Kidney tubule cell (primary cell): Measurements from ENCODE around the gene LPXN.
"Not testable (repeated sequence)": the region's sequence is repeated elsewhere in the genome, so short reads cannot be mapped to it uniquely, and the experiment has no call there.

Source experiments
- DNase-seq: peaks from one replicate; pipeline ENCODE4 v3.0.0-alpha.2; 2018; ENCODE audit warnings: low spot score

Gene LPXN

DNA sequence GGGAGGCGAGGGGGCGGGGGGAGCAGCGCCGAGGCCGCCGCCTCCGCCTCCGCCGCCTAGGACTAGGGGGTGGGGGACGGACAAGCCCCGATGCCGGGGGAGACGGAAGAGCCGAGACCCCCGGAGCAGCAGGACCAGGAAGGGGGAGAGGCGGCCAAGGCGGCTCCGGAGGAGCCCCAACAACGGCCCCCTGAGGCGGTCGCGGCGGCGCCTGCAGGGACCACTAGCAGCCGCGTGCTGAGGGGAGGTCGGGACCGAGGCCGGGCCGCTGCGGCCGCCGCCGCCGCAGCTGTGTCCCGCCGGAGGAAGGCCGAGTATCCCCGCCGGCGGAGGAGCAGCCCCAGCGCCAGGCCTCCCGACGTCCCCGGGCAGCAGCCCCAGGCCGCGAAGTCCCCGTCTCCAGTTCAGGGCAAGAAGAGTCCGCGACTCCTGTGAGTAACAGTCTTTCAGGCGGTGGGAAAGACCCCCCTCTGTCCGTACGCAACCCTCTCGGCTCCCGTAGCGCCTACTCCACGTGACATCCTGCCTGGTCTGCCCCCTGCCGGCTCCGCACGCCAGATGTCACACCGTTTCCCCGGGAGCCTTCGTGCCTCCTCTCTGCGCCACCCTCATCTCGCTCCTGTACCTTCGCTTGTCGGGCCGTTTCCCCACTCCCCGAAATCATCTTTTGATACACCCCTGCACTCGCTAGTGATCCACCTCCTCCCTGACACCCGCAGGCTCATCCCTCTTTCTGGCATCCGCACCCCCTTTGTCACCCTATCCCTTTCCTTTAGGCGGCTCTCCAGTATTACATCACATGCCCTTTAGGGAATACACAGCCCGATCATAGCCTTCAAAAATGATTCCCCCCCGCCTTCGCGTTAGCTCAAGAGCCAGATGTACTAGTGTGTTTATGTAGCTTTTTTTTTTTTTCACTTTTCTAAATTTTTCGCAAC, 3.8 kb upstream of the LPXN start:
- peak; percentile 89 for DNase-seq

DNA sequence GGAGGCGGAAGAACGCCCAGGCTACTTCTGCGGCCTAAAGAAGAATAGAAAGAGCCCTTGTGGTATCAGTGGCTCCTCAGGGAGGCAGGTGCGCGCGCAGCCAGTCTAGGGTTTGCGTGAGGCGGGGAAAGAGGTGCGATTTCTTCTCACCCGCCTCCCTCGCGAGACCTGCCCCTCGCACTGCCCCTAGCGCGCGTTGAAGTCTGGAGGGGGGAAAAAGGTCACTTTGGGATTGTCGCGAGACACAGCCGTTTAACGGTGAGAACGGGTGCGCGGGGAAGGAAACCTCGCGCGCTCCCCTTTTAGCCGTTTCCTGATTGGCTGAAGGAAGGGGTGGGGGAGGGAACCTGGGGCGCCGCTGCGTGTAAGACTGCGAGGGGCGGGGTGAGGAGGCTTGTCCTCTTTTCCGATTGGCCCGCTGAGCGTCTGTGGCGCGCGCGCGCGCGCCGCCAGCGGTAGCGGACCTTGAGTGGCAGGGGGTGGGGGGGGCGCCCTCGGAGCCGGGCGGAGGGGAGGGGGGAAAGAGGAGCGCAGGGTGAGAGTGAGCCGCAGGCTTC, 3.1 kb upstream of the LPXN start, which contains the start of gene ZFP91:
ZFP91 (plus strand) TSS at position 429 of the 557 bp plus-strand sequence. CDS start 219 bp downstream, outside the sequence.
- DNase-seq, result peak; percentile 97

DNA sequence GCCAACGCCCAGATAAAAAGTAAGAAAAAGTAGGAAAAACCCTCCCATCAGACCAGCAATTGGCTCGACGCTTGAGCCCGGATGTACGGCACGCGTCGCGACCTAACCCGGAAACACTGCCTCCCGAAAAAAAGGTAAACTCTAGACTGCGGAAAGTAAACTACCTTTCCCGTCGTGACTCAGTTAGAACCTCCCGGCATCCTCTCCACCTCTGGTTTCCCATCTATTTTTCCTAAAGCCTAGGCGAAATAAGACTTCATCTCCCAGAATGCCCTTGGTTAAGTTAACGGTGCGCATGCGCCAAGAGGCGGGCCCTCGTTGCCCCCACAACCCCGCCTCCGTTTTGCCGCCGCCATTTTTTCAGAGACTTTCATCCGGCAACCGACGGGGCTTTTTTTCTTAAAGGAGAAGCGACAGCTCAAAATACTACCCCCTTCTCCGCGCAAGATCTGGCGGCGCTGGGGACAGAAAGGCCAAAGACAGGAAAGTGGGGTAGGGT, 2.5 kb upstream of the LPXN start:
- DNase-seq, result peak; percentile 99

DNA sequence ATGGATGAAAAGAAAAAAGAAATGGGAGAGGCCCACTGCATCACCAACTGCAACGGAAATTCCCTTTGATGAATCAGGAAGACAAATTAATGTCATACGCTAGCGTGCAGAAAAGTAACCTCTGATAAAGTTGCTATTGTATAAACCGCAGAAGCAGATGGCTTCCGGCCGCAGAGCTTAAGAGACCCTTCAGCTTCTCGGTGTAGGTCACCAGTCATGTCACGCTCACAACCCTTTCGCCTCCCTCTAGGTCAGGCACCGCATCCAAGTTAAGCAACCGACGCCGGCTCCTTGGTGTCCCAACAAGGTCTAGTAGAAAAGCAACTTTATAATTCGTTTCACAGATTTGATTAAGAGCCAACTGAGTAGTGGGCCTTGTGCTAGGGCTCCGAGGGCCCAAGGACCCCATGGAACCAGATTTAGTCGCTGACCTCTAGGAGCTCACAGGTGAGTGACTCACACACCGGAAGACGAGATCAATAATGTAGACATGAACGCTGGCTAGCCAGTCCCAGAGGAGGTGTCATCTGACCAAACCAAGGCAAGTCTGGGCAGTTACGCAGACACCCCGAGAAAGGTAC, 2.0 kb upstream of the LPXN start:
- DNase-seq, result peak; percentile 86

DNA sequence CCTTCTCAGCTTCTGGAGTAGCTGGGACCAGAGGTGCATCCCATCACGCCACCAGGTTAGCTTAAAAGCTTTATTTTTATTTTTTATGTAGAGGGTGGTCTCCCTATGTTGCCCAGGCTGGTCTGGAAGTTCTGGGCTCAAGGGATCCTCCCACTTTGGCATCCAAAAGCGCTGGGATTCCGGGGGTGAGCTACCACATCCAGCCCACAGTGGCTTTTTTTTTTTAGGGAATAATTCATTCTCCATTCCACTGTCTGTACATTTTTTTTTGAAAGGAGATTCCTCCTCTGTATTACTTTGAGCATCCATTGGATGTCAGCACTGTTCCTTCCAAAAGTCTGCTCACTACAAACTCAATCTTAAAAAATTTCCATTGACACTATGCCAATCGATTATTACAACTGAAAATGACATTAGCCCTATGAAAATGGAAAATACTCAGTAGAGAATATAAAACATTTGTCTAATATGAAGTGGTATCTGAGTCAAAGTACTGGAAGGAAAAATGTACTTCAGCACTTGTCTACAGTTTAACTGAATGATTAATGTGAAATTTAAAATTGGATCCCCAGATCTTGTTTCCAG, 1.3 kb upstream of the LPXN start:
- DNase-seq, result peak; percentile 46

DNA sequence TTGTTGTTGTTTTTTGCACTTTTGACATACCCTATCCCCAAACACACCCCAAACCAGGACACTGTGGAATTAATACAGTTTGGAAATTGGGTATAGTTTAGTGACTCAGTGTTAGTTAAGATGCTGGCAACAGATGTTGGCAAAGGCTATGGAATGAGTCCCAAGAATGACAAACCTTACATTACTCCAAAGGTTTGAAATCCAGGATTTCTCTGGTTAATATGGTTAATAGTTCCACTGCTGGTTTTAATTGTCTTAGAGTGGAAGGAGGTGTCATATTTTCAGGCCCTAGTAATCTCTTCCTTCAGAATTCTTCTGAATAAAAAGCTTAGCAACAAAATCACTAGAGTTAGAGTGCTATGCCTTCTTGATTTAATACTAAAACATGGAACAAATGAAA, 775 bp downstream of the LPXN start:
- DNase-seq, result peak; percentile 76

DNA sequence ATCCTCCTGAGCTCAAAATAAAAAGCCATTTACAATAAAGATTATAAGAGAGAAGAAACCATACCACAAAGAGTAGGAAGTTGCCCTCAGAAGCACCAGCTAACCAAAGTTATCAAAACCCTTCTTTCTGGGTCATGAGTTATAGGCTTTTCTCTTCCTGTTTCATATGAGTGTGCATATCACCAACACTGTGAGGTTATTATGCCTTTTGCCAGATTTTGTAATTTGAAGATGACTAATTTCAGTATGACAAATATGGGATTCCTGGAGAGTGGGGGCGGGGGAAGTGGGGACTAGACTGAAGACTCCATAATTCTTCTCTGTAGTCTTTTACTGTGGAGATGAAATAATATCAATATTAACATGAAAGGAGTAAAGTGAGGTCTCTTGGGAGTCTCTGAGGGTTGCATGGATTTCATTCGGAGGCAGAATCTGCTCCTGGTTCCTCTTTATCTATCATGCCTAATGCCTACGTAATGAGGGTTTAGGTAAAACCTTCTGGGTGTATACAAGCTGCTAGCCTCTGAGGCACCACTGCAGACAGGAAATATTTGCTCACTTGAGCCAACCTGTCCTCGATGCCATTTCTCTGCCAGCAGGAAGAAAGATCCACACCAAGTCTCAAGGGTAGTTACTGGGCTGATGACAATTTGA, 2.1 kb downstream of the LPXN start:
- peak; percentile 85 for DNase-seq

DNA sequence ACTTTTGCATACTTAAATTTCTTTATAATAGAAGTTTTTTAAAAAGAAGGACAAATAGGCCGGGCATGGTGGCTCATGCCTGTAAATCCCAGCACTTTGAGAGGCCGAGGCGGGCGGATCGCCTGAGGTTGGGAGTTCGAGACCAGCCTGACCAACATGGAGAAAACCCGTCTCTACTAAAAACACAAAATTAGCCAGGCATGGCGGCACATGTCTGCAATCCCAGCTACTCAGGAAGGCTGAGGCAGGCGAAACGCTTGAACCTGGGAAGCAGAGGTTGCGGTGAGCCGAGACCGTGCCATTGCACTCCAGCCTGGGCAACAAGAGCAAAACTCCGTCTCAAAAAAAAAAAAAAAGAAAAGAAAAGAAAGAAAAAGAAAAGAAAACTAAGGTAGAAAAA, 2.8 kb downstream of the LPXN start:
- DNase-seq, result not testable (repeated sequence)

DNA sequence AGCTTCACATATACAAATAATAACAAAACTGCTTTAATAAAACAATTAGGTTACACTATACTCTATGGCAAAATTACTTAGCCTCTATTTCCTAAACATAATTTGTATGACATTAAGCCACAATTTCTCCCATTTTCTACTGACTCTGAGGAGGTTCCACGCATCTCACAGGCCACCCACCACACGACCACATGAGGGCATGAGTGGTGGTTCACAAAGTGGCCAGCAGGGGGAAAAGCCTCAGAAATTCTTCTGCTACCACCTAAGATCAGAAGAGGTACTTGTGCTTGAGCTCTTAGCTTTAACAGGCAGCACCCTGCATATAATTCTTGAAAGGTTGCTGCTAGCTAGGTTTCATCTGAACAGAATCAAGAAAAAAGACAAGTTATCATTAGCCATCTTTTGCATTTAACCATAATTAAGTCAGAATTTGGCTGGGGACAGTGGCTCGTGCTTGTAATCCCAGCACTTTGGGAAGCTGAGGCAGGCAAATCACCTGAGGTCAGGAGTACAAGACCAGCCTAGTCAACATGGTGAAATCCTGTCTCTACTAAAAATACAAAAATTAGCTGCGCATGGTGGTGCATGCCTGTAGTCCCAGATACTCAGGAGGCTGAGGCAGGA, 7.7 kb downstream of the LPXN start:
- peak; percentile 67 for DNase-seq

DNA sequence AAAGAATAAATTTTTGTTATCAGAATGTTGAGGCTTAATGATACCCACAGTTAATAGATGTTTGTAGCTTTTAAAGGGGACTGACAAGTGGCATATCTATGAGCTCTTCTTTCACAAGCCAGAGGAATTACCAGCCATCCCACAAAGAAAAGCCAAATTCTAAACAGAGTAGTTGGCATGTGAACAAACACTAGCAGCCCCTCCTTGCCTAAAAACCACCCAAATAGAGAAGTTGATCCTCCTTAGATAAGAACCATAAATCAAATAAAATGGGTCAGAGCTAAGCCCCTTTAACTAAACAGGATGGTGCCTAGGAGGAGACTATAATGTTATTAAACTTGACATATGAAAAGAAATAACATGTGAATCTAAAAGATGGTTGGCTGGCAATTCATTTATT, 11.4 kb downstream of the LPXN start:
- DNase-seq, result no peak

DNA sequence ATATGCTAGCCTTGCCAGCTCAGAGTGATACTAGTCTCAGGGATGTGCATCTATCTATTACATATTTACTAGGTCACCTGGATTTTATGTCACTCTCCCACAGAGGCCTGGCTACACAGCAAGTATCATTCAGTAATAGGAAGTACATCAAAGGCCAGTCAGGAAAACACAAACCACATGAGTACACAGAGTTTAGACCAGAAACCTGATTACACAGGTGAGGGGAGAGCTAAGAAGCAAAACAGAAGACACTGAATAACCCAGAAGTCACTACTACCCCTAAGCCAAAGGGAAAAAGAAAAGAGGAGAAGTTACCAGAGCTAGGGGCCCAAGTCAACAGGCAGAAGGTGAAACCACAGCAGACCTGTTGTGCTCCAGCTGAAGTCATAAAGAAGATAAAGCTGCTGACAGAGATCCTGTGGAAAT, 13.3 kb downstream of the LPXN start:
- peak; percentile 81 for DNase-seq

DNA sequence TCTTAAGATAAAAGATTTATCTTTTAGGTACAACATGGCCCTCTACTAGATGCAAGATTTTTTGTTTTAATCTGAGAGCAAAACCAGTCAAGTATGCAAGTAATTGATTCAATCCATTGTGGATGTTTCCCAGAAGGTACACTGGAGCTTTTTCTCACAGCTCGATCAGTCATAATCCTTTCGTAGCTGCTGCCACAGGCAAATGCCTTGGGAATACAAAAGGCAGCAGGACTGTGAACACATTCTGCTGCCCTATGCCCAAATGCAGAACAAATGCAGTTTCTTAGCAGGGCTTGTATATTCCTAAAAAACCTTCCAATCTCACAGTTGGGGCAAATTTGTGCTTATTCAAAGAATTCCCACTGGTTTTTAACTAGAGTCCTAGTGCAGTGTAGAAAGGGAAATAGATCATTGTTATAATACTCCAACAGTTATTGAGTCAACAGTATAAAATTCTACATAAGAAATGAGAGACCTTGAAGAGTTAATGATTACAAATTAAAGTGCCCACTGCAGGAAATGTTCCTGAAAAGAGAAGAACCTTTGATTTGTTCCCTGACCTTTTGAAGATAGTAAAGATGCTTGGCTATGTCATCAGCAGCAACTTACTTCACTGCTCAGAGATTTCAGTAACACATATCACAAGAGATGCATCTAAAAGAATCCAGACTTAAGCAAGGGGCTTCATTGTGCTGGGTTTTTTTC, 14.1 kb downstream of the LPXN start:
- DNase-seq, result peak; percentile 85

DNA sequence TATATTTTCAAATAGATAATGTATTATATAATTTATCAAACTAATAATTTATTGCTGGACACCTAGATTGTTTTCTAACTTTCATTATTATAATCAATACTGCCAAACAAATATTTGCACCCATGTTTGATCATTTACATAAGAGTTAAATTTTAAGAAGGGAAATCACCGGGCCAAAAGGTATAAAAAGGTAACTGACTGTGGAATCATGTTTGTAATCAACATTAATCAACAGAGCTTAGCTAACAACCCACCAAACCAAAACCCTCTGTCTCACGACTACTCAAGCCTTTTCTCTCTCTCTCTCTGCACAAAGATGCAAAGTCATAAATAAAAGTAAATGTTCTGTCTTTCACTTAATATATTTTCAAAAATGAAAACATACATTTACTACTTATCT, 14.8 kb downstream of the LPXN start:
- peak; percentile 2 for DNase-seq

DNA sequence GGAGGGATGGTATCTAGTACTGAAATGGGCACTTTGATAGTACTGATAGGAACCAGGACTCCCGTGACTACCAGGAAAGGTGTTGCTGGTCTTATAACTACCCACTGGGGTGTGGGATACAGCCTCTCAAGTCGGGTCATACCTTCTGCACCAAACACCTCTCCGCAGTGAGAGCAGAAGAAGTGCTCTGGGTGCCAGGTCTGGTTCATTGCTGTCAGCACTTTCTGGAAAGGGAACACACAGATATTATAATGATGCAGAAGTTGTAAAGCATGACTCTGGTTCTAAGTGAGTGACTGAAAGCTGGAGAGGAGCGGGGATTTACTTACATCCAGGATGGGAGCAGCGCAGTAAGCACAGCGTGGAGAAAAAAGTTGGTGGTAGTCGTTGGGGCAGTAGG, 26.0 kb downstream of the LPXN start:
- no peak for DNase-seq

DNA sequence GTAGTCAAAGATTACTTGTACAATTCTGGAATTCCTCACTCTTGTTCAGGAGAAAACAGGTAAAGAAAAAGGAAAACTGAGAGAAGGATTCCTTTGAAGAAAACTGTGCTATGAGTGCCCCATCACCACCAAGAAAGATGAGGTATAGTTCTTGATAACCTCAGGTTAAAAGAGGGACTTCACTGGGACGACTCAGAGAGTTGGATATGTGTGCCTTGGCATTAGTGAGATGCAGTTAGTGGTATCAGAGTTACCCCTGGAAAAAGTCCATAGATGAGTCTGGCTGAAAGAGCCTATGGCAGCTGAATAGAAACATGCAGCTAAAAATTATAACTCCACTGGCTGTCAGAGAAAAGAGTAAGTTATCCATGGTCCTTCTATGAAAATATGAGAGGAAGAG, 28.8 kb downstream of the LPXN start:
- DNase-seq, result no peak

DNA sequence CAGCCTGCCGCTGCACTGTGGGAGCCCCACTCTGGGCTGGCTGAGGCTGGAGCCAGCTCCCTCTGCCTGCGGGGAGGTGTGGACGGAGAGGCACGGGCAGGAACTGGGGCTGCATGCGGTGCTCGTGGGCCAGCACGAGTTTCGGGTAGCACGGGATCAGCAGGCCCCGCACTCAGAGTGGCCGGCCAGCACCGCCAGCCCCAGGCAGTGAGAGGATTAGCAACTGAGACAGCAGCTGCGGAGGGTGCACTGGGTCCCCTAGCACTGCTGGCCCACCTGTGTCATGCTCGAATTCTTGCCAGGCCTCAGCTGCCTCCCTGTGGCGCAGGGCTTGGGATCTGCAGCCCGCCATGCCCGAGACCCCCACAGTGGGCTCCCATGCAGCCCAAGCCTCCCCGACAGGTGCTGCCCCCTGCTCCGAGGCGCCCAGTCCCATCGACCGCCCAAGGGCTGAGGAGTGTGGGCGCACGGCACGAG, 43.8 kb downstream of the LPXN start:
- no peak for DNase-seq

DNA sequence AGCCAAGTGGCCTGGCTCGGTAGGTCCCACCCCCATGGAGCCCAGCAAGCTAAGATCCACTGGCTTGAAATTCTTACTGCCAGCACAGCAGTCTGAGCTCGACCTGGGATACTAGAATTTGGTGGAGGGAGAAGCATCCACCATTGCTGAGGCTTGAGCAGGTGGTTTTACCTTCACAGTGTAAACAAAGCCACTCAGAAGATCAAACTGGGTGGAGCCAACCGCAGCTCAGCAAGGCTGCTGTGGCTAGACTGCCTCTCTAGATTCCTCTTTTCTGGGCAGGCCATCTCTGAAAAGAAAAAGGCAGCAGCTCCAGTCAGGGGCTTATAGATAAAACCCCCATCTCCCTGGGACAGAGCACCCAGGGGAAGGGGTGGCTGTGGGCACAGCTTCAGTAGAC, 45.4 kb downstream of the LPXN start:
- DNase-seq, result no peak

DNA sequence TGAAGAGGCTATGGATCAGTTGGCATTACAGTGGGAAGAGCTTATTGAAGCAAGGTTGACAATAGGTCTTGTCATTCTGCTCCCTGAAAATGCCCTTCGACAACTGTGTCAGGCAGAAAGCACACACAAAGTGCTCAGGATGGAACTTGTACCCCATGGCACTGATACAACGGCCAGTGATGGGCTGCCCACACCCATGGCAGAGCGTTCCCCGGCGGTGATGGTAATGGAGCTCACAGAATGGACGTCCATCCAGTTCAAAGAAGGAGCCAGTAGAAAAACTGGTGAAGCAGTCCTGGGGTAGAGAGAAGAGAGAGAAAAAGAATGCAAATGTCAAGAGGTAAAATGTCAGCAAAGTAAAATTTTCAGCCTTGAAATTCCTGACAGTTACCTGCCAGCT, 48.2 kb downstream of the LPXN start:
- no peak for DNase-seq

DNA sequence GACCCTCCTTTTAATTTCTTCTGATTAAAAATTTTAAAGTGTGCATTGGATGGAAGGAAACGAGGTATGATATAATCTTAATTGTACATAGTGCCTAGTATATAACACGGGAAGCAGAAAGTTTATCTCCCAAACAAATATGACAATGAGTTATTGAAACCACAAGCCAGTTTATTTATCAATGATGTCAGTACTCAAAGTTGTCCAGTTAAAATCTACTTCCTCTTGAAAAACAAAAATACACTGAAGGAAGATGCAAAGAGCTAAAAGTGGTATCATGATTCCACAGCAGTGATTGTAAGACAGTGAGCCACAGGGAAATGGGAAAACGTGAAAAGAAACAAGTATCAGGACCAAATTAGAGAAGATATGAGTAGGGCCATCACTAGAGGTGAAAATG, 48.9 kb downstream of the LPXN start:
- DNase-seq, result no peak

DNA sequence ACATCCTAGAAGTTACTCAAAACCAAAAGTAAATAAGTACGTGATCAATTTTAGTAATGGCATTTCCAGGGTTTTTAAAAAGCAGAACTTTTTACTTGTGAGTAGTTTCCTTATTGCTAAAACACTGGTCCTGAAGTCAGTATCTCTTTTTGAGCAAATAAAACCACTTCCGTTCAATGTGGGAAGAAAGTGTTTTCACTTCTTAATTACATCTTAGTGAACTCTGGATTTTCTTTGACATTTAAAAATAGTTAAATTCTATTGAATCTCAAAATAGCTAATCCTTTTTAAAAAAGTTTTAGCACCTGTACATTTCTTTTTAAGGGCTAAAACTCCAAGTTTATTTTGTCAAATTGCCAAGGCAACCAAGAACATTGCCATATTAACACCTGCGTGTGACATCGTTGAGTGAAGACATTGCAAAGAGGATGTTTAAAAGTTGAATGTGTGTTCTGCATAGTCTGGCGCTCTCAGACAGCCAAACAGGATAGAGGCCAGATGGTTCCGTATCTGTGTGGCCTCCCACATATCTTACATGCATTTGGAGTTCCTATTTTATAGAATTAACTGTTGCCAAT, 50.5 kb downstream of the LPXN start:
- no peak for DNase-seq
